CD14-positive monocyte (primary cell): ENCODE data around the gene PHLPP1. TPM values are rescaled to one million over a fixed set of nuclear protein-coding genes. Genes with fewer than 3 reads are reported as not detected.

ENCODE experiments used
- DNase-seq, 3 donors: peaks; one replicate each; pipeline ENCODE4 v3.0.0-alpha.2; 2011 to 2022
- H2AFZ ChIP-seq: 2 replicates; pipeline ENCODE4 v1.6.0; 2012; ENCODE audit warnings: mild to moderate bottlenecking, low read depth, low read length, inconsistent platforms; ENCODE audit not compliant: insufficient read depth, poor library complexity, severe bottlenecking
- H3K27ac ChIP-seq, 2 donors: 1 replicate in 1 of 2; 2 replicates in 1 of 2; pipeline ENCODE4 v1.5.1; 2012 to 2013; ENCODE audit warnings: low read length in 2 of 2, control low read depth in 1 of 2, inconsistent platforms in 1 of 2, low read depth in 1 of 2, mild to moderate bottlenecking in 1 of 2
- H3K27me3 ChIP-seq, 2 donors: one replicate each; pipeline versions ENCODE4 v1.6.0 to v1.6.1; 2011 to 2013; ENCODE audit warnings: low read length in 2 of 2; ENCODE audit not compliant: control insufficient read depth in 2 of 2, insufficient read depth in 2 of 2
- H3K36me3 ChIP-seq, 2 donors: replicated peaks in 1 of 2; 1 replicate in 1 of 2; 2 replicates in 1 of 2; pipeline versions ENCODE4 v1.5.1 to v1.6.1; 2012 to 2013; ENCODE audit warnings: low read length in 2 of 2, control low read depth in 1 of 2, inconsistent platforms in 1 of 2, mild to moderate bottlenecking in 1 of 2; ENCODE audit not compliant: insufficient read depth in 2 of 2, control insufficient read depth in 1 of 2
- H3K4me1 ChIP-seq, 2 donors: 1 replicate in 1 of 2; 2 replicates in 1 of 2; pipeline versions ENCODE4 v1.5.1 to v1.6.1; 2012 to 2013; ENCODE audit warnings: low read length in 2 of 2, control low read depth in 1 of 2, inconsistent platforms in 1 of 2, mild to moderate bottlenecking in 1 of 2, moderate library complexity in 1 of 2; ENCODE audit not compliant: insufficient read depth in 2 of 2, control insufficient read depth in 1 of 2
- H3K4me2 ChIP-seq: replicated peaks from 2 replicates; pipeline ENCODE3; 2012; ENCODE audit warnings: low read length, moderate library complexity, mild to moderate bottlenecking; ENCODE audit not compliant: poor library complexity, severe bottlenecking; ENCODE audit errors: extremely low read depth
- H3K4me3 ChIP-seq, 3 experiments: fragments of 200-600 bp in 1 of 3; sonication (generic) in 1 of 3; replicated peaks in 1 of 3; 1 replicate in 2 of 3; 2 replicates in 1 of 3; pipeline ENCODE4 v1.5.1; 2011 to 2013; ENCODE audit warnings: low read length in 3 of 3, mild to moderate bottlenecking in 3 of 3, control low read depth in 2 of 3, low read depth in 2 of 3, inconsistent platforms in 1 of 3, moderate library complexity in 1 of 3
- H3K79me2 ChIP-seq: 2 replicates; pipeline ENCODE4 v1.6.0; 2012; ENCODE audit warnings: mild to moderate bottlenecking, control low read depth, inconsistent platforms, low read length, moderate library complexity; ENCODE audit not compliant: insufficient read depth
- H3K9ac ChIP-seq: 2 replicates; pipeline ENCODE4 v1.6.0; 2017; ENCODE audit warnings: low read length, mild to moderate bottlenecking; ENCODE audit not compliant: insufficient read depth, poor library complexity, severe bottlenecking
- H3K9me3 ChIP-seq, 2 donors: replicated peaks in 1 of 2; 1 replicate in 1 of 2; 2 replicates in 1 of 2; pipeline versions ENCODE4 v1.5.1 to v1.6.1; 2012 to 2013; ENCODE audit warnings: low read length in 2 of 2, control low read depth in 1 of 2; ENCODE audit not compliant: control insufficient read depth in 1 of 2, insufficient read depth in 1 of 2
- H4K20me1 ChIP-seq: 2 replicates; pipeline ENCODE4 v1.6.0; 2012; ENCODE audit warnings: mild to moderate bottlenecking, low read length, control low read depth, moderate library complexity; ENCODE audit not compliant: insufficient read depth
- H3K27ac Mint-ChIP-seq, 7 donors: one replicate each; pipeline ENCODE4 v1.8.0; 2020; ENCODE audit warnings: mild to moderate bottlenecking in 7 of 7, mixed read lengths in 7 of 7, moderate library complexity in 6 of 7, inconsistent platforms in 2 of 7
- H3K27me3 Mint-ChIP-seq, 3 donors: one replicate each; pipeline ENCODE4 v1.8.0; 2021 to 2022; ENCODE audit warnings: low read depth in 3 of 3, mild to moderate bottlenecking in 3 of 3, mixed read lengths in 3 of 3, moderate library complexity in 3 of 3, inconsistent platforms in 1 of 3
- H3K36me3 Mint-ChIP-seq, 2 donors: one replicate each; pipeline ENCODE4 v1.8.0; 2020; ENCODE audit warnings: mixed read lengths in 2 of 2, inconsistent platforms in 1 of 2, mild to moderate bottlenecking in 1 of 2
- H3K4me1 Mint-ChIP-seq: one replicate; pipeline ENCODE4 v1.8.0; 2020; ENCODE audit warnings: mild to moderate bottlenecking, mixed read lengths
- H3K4me3 Mint-ChIP-seq, 2 donors: one replicate each; pipeline ENCODE4 v1.8.0; 2020; ENCODE audit warnings: mild to moderate bottlenecking in 2 of 2, mixed read lengths in 2 of 2, moderate library complexity in 1 of 2
- H3K9me3 Mint-ChIP-seq, 7 donors: one replicate each; pipeline ENCODE4 v1.8.0; 2020 to 2022; ENCODE audit warnings: mixed read lengths in 7 of 7, mild to moderate bottlenecking in 6 of 7, moderate library complexity in 6 of 7, inconsistent platforms in 2 of 7
- WGBS: methylation state at CpG from one replicate; pipeline ENCODE4 v1.1.5; 2013; ENCODE audit warnings: missing lambda C conversion rate; ENCODE audit not compliant: insufficient coverage; 5-methylcytosine and 5-hydroxymethylcytosine counted together
- intact Hi-C, 2 donors: fragments of 100-400 bp; cut with micrococcal nuclease; formaldehyde crosslinking; loops; one replicate each; pipeline versions ENCODE4 v1.15.0 to v1.15.1; 2023
- polyA plus RNA-seq, 3 donors: library from polyadenylated mRNA; depleted of rRNA in 1 of 3; unstranded in 2 of 3; stranded (reverse) in 1 of 3; fragments of 300-500 nt in 2 of 3; fragments of >200 nt in 1 of 3; fragmentation: Illumina TruSeq in 2 of 3; gene quantifications; 1 replicate in 2 of 3; 2 replicates in 1 of 3; pipeline ENCODE4 v1.2.3, GENCODE V29; 2012 to 2021
- TF ChIP-seq, protein P1 (sequence below): fragments of 200-600 bp; IDR thresholded peaks from one replicate; pipeline ENCODE4 v1.8.0; 2022; ENCODE audit warnings: antibody characterized with exemption, mild to moderate bottlenecking

The PHLPP1 gene
- polyA plus RNA-seq, 3 donors, result 0.04 to 2.0 (median 0.55) TPM

DNA sequence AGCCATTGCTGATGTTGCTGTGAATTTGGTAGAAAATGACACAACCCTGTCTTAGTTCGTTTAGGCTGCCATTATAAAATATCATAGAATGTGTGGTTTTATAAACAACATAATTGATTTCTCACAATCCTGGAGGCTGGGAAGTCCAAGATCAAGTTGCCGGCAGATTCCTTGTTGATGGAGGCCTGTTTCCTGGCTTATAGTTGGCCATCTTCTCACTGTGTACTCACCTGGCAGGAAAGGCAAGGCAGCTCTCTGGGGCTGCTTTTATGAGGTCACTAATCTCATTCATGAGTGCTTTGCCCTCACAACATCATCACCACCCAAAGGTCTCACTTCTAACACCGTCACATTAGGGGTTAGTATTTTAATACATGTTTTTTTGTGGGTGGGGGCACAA lies 58.4 kb downstream of the PHLPP1 start:
- H3K9me3 ChIP-seq, result no peaks in the 10 kb centered on the region
- peaks cover 5% of the 10 kb centered on the region for H4K20me1 ChIP-seq
- Mint-ChIP-seq H3K27me3 (no peaks in the 10 kb centered on the region), H3K9me3 (no peaks in the 10 kb centered on the region), H3K4me3 (no peak overlapping the region), H3K36me3 (peaks cover 0 to 3% of the 10 kb centered on the region in 2 donors), H3K4me1 (peaks cover 5% of the 10 kb centered on the region), H3K27ac (peak overlapping the region in 1 of 7 donors; percentile 6)
- no peak overlapping the region for H3K4me3 ChIP-seq
- H3K79me2 ChIP-seq, result peaks cover 13% of the 10 kb centered on the region
- H3K36me3 ChIP-seq, result no peaks in the 10 kb centered on the region
- H2AFZ ChIP-seq, result no peak overlapping the region
- intact Hi-C loops, result no loop called here
- no CpG with 5 or more reads among the region's 3 CpGs for WGBS
- TF ChIP-seq, protein P1, sequence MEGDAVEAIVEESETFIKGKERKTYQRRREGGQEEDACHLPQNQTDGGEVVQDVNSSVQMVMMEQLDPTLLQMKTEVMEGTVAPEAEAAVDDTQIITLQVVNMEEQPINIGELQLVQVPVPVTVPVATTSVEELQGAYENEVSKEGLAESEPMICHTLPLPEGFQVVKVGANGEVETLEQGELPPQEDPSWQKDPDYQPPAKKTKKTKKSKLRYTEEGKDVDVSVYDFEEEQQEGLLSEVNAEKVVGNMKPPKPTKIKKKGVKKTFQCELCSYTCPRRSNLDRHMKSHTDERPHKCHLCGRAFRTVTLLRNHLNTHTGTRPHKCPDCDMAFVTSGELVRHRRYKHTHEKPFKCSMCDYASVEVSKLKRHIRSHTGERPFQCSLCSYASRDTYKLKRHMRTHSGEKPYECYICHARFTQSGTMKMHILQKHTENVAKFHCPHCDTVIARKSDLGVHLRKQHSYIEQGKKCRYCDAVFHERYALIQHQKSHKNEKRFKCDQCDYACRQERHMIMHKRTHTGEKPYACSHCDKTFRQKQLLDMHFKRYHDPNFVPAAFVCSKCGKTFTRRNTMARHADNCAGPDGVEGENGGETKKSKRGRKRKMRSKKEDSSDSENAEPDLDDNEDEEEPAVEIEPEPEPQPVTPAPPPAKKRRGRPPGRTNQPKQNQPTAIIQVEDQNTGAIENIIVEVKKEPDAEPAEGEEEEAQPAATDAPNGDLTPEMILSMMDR, result no peak
- DNase-seq, result no peak
- H3K4me2 ChIP-seq, result no peak overlapping the region
- H3K4me1 ChIP-seq, result no peaks in the 10 kb centered on the region
- no peak overlapping the region for H3K9ac ChIP-seq
- no peaks in the 10 kb centered on the region for H3K27me3 ChIP-seq
- no peak overlapping the region for H3K27ac ChIP-seq

DNA sequence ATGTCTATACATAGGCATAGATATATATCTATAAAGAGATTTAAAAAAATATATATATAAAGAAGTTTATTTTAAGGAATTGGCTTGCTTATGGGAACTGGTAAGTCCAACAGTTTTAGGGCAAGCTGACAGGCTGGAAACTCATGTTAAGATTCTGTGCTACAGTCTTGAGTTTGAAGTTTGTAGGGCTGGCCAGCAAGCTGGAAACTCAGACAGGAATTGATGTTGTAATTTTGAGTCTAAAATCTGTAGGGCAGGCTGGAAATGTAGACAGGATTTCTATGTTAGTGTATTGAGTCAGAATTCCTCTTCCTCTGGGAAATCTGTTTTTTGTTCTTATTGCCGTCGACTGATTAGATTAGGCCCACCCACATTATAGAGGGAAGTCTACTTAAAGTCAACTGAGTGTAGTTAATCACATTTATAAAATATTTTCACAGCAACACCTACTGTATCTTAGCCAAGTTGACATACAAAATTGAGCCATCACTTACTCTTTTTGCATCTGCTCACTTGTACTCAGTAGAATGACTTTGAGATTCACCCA lies 60.8 kb downstream of the PHLPP1 start:
- no peak overlapping the region for H3K27ac ChIP-seq
- H3K27me3 Mint-ChIP-seq, result peaks cover 0 to 2% (median 0%) of the 10 kb centered on the region in 3 donors
- H3K9me3 Mint-ChIP-seq, result no peaks in the 10 kb centered on the region
- H3K79me2 ChIP-seq, result peaks cover 29% of the 10 kb centered on the region
- TF ChIP-seq, protein P1, result no peak
- H2AFZ ChIP-seq, result no peak overlapping the region
- no peaks in the 10 kb centered on the region for H3K27me3 ChIP-seq
- H3K4me3 Mint-ChIP-seq, result no peak overlapping the region
- H3K4me3 ChIP-seq, result no peak overlapping the region
- no peak overlapping the region for H3K4me2 ChIP-seq
- peaks cover 5% of the 10 kb centered on the region for H4K20me1 ChIP-seq
- no peak overlapping the region for H3K27ac Mint-ChIP-seq
- DNase-seq, result no peak
- peaks cover 0 to 2% of the 10 kb centered on the region in 2 donors for H3K36me3 Mint-ChIP-seq
- no peaks in the 10 kb centered on the region for H3K4me1 ChIP-seq
- no CpG with 5 or more reads among the region's 2 CpGs for WGBS
- H3K9ac ChIP-seq, result no peak overlapping the region
- peaks cover 5% of the 10 kb centered on the region for H3K4me1 Mint-ChIP-seq
- H3K9me3 ChIP-seq, result no peaks in the 10 kb centered on the region
- intact Hi-C loops, result no loop called here
- no peaks in the 10 kb centered on the region for H3K36me3 ChIP-seq
